GM19240 (cell line): Measurements from ENCODE around the gene TNP1.

ENCODE experiments used
- DNase-seq: peaks from one replicate; pipeline ENCODE4 v3.0.0; 2011; ENCODE audit warnings: low spot score; ENCODE audit not compliant: insufficient read length

Gene TNP1

DNA sequence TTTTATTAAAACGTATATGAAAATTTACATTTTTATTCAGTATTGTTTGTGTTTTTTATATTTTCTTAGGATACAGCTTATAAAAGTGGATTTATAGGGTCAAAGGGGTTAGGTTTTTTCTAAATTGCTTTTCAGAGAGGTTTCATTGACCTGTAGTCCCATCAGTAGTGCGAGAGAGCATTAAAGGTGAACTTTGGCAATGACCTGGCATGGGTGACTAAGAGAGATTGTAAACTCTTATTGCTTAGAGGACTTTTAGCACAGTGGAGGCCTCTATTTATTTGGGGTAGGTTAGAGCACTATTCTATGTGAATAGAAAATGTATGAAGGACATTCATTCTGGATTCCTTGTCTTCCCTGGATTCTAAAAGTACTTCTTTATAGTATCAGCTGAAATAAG, 16.0 kb upstream of the TNP1 start:
- DNase-seq, result no peak

GRCh38 chr2:216873573-216873972, 13.7 kb upstream of the TNP1 start:
- no peak for DNase-seq

- no peak for DNase-seq
These were observed 12.8 kb upstream of the TNP1 start for GRCh38 chr2:216872624-216873023.

GRCh38 chr2:216872040-216872439, 12.2 kb upstream of the TNP1 start:
- DNase-seq, result no peak

DNA sequence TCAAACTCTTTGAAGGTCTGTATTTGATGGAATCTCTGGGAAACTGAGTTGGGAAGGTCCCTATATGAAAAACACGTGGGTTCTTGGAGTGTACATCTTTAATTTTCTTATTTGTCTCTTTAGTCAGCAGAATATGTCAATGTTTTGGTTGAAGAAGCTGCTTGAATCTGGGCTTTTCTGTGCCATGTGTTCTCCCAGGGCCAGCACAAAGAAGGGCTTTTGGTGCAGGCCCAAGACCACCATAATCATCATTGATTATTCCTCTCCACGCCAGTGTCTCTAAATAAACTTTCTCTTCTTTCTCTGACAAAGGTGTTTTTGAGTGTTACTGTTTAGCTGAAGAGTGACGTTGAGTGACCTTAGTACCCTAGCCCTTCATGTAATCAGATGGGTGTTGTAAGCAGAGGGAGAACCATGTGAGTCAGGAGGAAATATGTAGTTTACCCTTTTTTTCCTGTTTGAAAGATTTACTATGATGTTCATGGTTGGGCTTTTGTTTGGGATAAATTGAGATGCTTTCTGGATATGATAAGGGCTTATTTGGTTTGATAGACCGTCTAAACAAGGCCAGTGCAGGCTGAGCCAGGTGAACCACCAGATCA, 11.6 kb upstream of the TNP1 start:
- DNase-seq, result no peak

- DNase-seq, result no peak
These were observed 10.9 kb upstream of the TNP1 start for GRCh38 chr2:216870508-216871332.

GRCh38 chr2:216866515-216867095, 6.7 kb upstream of the TNP1 start:
- no peak for DNase-seq

DNA sequence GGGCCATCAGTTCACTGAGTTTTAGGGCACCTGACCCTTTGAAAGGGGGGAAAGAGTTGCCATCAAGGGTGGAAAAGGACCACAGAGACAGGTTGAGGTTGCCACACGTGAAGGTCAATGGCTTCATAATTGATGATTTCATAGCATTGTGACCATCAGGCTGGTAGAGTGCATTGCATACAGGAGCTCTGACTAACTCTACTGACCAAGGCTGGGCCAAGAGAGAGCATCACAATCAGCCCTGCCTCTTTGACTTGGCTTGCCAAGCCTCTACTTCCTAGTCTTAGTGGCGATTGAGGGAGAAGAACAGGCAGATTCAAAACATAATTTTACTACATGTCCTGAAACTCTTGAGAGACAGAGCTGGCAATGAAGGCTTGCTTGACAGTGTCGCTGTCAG, 5.8 kb upstream of the TNP1 start:
- DNase-seq, result no peak

GRCh38 chr2:216863946-216864345, 4.1 kb upstream of the TNP1 start:
- no peak for DNase-seq

DNA sequence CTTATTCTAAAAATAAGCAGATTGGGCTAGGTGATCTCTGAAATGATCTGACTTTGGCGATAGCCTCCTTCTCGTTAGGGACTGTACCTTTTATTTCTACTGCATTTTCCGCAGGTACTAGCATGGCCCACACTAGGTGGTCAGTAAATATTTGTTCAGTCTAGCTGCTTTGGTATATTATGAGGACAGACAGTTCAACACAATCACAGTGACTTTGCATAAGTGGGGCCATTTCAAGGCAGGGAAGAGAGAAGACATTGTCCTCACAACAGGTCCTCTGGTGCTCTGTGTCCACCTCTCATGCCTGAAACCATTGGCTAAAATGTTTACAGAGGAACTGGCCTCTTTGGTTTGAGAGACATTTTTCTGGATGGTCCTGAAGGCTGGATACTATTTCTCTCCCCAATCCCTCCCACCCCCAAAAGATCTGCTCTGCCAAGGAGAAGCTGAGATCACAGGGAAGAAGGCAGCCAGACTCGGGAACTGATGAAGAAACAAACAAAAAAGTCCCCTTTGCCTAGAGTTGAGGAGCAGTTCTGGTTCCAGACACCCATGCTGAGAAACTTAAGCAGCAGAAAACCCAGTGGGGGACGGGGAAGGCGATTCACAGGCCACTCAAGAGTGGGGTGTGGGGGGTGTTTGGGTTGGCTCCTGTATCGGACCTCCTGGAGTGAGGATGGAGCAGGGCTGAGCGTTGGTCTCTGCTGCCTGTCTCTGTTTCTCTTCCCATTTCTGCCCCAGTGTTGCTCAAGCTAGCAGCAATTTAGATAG, 2.9 kb upstream of the TNP1 start:
- DNase-seq, result no peak

GRCh38 chr2:216860426-216861137, 718 bp upstream of the TNP1 start:
- DNase-seq, result no peak

DNA sequence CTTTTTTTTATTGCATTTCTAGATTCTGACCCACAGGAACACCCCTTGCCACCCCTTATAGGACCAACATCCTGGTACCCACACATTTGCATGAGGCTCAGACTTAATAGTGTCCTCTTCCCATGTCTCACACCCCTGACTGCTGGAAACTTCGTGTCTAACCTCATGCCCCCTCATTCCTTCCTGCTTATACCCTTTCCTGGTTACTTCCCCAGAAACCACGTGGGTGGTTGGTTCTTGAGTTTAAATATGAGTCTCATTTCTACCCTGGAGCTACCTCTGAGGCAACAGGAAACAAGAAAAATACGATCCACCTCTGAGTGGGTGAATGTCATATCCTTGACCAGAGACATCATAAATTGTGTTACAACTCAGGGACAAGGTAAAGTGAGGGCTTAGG, 1.6 kb downstream of the TNP1 start:
- DNase-seq, result no peak

GRCh38 chr2:216857131-216857550, 2.7 kb downstream of the TNP1 start:
- DNase-seq, result no peak

GRCh38 chr2:216856406-216857065, 3.3 kb downstream of the TNP1 start:
- no peak for DNase-seq

DNA sequence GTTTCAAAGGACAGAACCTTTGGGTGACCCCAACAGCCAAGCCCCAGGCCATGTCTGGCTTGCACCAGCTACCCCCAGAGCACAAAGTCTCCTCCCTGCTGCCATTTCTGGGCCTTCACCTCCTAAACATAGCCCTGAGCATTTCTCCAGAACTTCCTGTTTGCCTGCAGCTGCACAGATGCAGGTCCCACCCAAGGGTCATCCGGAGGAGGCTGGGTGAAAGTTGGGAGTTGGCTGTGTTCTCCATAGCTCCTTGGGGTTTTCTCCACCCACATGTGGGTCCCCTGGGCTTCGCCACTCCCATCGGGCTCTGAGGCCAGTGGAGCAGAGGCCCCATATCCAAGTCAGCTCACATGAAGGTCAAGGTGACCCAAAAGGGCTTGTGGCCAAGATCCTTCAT, 4.3 kb downstream of the TNP1 start:
- DNase-seq, result no peak

DNA sequence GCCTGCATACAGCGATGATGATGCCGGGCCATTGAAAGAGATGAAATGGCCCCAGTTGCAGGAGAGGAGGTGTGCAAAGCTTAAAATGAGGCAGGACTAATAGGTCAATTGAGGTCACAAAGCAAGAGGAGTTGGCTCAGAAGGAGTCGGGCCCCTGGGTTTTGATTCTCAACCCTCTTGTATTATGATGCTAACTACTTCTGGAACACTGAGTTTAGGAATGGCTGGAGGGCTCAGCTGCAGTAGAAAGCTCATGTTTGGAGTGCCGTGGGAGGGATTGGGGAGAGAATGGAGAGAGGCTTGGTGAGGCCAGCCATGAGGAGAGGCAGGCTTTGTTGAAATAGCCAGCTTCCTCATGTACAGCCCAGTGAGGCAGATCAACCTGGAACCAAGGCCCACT, 4.8 kb downstream of the TNP1 start:
- DNase-seq, result no peak

GRCh38 chr2:216851486-216852090, 8.3 kb downstream of the TNP1 start:
- DNase-seq, result no peak

DNA sequence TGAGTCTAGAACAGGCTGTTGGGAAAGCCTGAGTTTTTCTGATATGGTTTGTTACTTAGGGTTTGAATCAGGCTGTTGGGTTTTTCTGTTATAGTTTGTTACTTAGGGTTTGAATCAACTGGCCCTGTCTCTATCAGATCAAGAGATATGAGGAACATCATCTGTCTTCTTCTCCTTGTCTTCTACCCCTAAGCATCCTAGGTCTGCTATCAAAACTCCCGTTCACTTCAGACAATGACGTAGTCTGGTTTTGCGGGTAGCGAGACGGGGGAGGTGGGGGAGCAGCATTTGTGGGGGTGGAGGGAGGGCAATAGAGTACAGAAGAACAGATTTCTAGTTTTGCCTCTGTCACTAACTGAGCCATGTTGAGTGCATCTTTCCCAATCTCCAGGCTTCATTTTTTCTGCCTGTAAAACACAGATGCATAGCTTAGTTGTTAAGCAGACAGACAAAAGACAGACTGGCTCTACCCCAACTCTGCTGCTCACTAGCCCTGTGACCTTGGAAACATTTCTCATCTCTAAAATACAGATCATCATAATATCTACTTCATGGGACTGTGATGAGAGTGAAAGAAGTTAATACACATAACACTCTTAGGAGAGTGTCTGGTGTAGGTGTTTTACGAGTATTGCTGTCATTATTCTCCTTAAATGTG, 9.1 kb downstream of the TNP1 start:
- no peak for DNase-seq

- DNase-seq, result no peak
These were observed 9.9 kb downstream of the TNP1 start for GRCh38 chr2:216849987-216850386.

- no peak for DNase-seq
These were observed 14.4 kb downstream of the TNP1 start for GRCh38 chr2:216845426-216845825.
